Measurements from ENCODE around the gene CCDC77. TPM values are rescaled to one million over a fixed set of nuclear protein-coding genes. Genes with fewer than 3 reads are reported as not detected.

CCDC77 gene
- total RNA-seq, 5 donors from 2014 or later (not counting 1 experiment from before 2014, with no cell fraction given): 9.7 to 14.6 (median 10.3) TPM

DNA sequence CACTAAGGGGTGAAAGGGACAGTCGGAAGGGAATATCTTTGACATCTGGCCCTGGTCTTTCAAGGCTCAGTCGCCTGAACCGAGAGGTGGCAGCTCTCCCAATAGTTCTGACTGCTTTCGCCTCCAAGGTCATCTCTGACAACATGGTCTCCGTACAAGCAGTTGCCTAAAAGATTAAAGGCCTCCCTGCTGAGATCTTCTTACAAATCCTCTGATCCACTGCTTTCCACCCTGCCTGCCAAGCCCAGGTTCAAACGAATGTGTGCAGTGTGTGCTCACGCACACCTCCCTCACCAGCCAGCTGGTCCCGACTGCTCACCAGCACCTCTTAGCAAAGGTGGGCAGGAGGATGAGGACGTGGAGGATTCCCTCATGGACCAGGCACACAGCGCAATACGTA, 68.7 kb downstream of the CCDC77 start:
- no peaks in the 10 kb centered on the region for H3K4me1 ChIP-seq (ENCODE audit: control insufficient read depth in 1 of 2, extremely low read depth in 1 of 2, insufficient read depth in 2 of 2, low read length in 2 of 2)
- H3K27ac ChIP-seq (ENCODE audit: low read length): no peak overlapping the region
- H3K9me3 Mint-ChIP-seq: no peaks in the 10 kb centered on the region
- H3K36me3 ChIP-seq (ENCODE audit: control insufficient read depth in 2 of 2, extremely low read depth in 1 of 2, insufficient read depth in 1 of 2, low read length in 1 of 2): no peaks in the 10 kb centered on the region
- WGBS (ENCODE audit: insufficient coverage): 78% methylated on average over 8 of the region's 11 CpGs
- H3K4me3 Mint-ChIP-seq: no peak overlapping the region
- H3K4me1 Mint-ChIP-seq: no peaks in the 10 kb centered on the region
- POLR2A ChIA-PET: no interaction called here
- no peaks in the 10 kb centered on the region for H3K27me3 ChIP-seq (replicated peaks in 1 of 2; ENCODE audit: control insufficient read depth in 2 of 2, extremely low read depth in 1 of 2, insufficient read depth in 2 of 2, low read length in 1 of 2)
- H3K27ac Mint-ChIP-seq: no peak overlapping the region
- ATAC-seq (replicated peaks in 1 of 4): no peak
- H3K4me3 ChIP-seq (ENCODE audit: control insufficient read depth in 1 of 2, extremely low read depth in 1 of 2, low read length in 1 of 2): no peak overlapping the region
- no peak for DNase-seq
- no peaks in the 10 kb centered on the region for H3K36me3 Mint-ChIP-seq
- peaks cover 11 to 13% of the 10 kb centered on the region in 2 donors for H3K27me3 Mint-ChIP-seq
- CTCF ChIA-PET: interaction anchor here in 1 of 2 donors (0.5 kb wide), 1 partner anchor 78 kb away, joined by 3 read pairs; no protein-coding TSS in a partner anchor
- H3K9me3 ChIP-seq: no peaks in the 10 kb centered on the region

DNA sequence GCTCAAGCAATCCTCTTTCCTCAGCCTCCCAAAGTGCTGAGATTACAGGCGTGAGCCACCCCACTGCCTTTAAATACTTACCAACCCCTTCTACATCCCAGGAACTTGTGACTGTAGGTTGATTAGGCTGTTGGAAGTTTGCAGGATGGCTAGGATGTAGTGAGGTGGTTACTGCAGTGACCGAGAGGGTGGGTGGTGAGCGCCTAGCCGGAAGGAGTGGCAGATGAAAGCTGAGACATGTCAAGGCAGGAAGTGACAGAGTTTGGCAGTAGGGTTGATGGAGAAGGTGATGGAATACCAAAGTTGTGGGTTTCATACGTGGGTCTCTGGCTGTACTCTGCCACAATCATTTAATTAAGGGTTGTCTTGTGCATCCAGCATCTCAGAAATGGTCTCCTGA, 71.8 kb downstream of the CCDC77 start:
- CTCF ChIA-PET: no interaction called here
- no peaks in the 10 kb centered on the region for H3K9me3 Mint-ChIP-seq

DNA sequence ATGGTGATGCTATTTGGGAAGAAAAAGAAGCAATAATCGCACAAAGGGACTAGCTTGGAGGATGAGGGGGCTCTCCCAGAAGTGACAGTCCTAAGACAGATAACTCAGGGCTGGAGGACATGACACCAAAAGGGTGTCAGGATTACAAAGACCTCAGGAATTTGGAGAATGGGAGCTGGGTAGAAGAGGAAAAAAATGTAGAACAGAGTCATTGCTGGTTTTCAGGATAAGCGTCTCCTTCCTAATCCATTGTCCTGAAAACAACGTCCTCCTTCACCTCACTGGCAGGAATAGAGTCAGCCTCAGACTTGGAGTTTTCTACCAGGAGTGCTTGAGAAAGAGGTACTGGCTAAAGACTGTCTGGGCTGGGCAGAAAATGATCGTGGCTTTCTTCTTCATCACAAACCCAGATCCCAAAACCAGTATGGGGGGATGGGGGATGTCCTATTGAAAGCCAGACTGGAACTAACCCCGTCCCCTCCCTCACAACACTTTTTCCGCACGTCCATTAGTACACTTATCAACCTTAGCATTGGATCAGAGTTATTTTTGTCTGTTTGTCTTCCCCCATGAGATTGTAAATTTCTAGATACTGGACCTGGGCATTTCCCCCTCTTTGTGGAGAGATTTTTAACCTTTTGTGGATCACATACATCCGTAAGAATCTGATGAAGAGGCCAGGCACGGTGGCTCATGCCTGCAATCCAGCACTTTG, 72.6 kb downstream of the CCDC77 start:
- Mint-ChIP-seq H3K4me3 (no peak overlapping the region), H3K36me3 (no peaks in the 10 kb centered on the region), H3K27ac (no peak overlapping the region), H3K27me3 (peaks cover 18 to 26% of the 10 kb centered on the region in 2 donors), H3K4me1 (peaks cover 0 to 8% (median 0%) of the 10 kb centered on the region in 3 donors), H3K9me3 (no peaks in the 10 kb centered on the region)
- CTCF ChIA-PET: no interaction called here
- Histone ChIP-seq H3K27ac (ENCODE audit: low read length) (no peak overlapping the region), H3K27me3 (replicated peaks in 1 of 2; ENCODE audit: control insufficient read depth in 2 of 2, extremely low read depth in 1 of 2, insufficient read depth in 2 of 2, low read length in 1 of 2) (no peaks in the 10 kb centered on the region), H3K4me1 (ENCODE audit: control insufficient read depth in 1 of 2, extremely low read depth in 1 of 2, insufficient read depth in 2 of 2, low read length in 2 of 2) (no peaks in the 10 kb centered on the region), H3K36me3 (ENCODE audit: control insufficient read depth in 2 of 2, extremely low read depth in 1 of 2, insufficient read depth in 1 of 2, low read length in 1 of 2) (no peaks in the 10 kb centered on the region), H3K9me3 (no peaks in the 10 kb centered on the region), H3K4me3 (ENCODE audit: control insufficient read depth in 1 of 2, extremely low read depth in 1 of 2, low read length in 1 of 2) (no peak overlapping the region)
- POLR2A ChIA-PET: no interaction called here
- DNase-seq (no peak), ATAC-seq (replicated peaks in 1 of 4) (no peak)
- 85% methylated on average over 1 of the region's 9 CpGs for WGBS (ENCODE audit: insufficient coverage)

More for the DNA sequence above, 71.8 kb downstream of the CCDC77 start:
- no peak overlapping the region for H3K27ac Mint-ChIP-seq
- no peaks in the 10 kb centered on the region for H3K36me3 ChIP-seq (ENCODE audit: control insufficient read depth in 2 of 2, extremely low read depth in 1 of 2, insufficient read depth in 1 of 2, low read length in 1 of 2)
- DNase-seq (no peak), ATAC-seq (replicated peaks in 1 of 4) (no peak)
- no peaks in the 10 kb centered on the region for H3K36me3 Mint-ChIP-seq
- 60% methylated on average over 4 of the region's 5 CpGs for WGBS (ENCODE audit: insufficient coverage)
- peaks cover 0 to 8% (median 0%) of the 10 kb centered on the region in 3 donors for H3K4me1 Mint-ChIP-seq
- H3K27me3 ChIP-seq (replicated peaks in 1 of 2; ENCODE audit: control insufficient read depth in 2 of 2, extremely low read depth in 1 of 2, insufficient read depth in 2 of 2, low read length in 1 of 2): no peaks in the 10 kb centered on the region
- H3K4me3 Mint-ChIP-seq: no peak overlapping the region
- no peaks in the 10 kb centered on the region for H3K4me1 ChIP-seq (ENCODE audit: control insufficient read depth in 1 of 2, extremely low read depth in 1 of 2, insufficient read depth in 2 of 2, low read length in 2 of 2)
- no peak overlapping the region for H3K27ac ChIP-seq (ENCODE audit: low read length)
- no peaks in the 10 kb centered on the region for H3K9me3 ChIP-seq
- no peak overlapping the region for H3K4me3 ChIP-seq (ENCODE audit: control insufficient read depth in 1 of 2, extremely low read depth in 1 of 2, low read length in 1 of 2)
- POLR2A ChIA-PET: no interaction called here
- H3K27me3 Mint-ChIP-seq: peaks cover 18 to 26% of the 10 kb centered on the region in 2 donors

DNA sequence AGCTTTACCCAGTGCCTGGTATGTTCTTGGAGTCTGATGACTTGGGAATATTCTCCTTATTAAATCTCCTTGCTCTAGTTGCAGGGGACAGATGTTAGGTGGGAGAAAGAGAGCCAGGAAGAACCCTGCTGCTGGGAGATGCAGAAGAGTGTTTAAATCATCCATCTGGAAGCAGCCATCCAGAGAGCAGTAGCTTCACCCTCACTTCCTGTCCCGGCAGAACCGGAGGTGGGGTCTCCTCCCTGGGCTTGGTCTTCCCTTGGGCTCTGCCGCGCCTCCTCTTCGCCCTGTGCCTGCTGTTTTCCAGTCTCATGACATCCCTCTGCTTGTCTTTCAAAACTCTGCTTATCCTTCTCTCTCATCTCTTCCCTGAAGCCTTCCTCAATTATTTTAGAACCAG, 73.8 kb downstream of the CCDC77 start:
- Mint-ChIP-seq H3K4me1 (peaks cover 0 to 8% (median 0%) of the 10 kb centered on the region in 3 donors), H3K36me3 (no peaks in the 10 kb centered on the region), H3K9me3 (no peaks in the 10 kb centered on the region), H3K27me3 (peaks cover 25 to 32% of the 10 kb centered on the region in 2 donors), H3K27ac (no peak overlapping the region), H3K4me3 (no peak overlapping the region)
- POLR2A ChIA-PET: no interaction called here
- DNase-seq (no peak), ATAC-seq (replicated peaks in 1 of 4) (no peak)
- no peak overlapping the region for H3K27ac ChIP-seq (ENCODE audit: low read length)
- 46% methylated on average over 5 of the region's 5 CpGs for WGBS (ENCODE audit: insufficient coverage)
- H3K4me1 ChIP-seq (ENCODE audit: control insufficient read depth in 1 of 2, extremely low read depth in 1 of 2, insufficient read depth in 2 of 2, low read length in 2 of 2): no peaks in the 10 kb centered on the region
- CTCF ChIA-PET: interaction anchor here in 1 of 2 donors (0.8 kb wide), 1 partner anchor 716 kb away, joined by 3 read pairs; no protein-coding TSS in a partner anchor
- H3K9me3 ChIP-seq: no peaks in the 10 kb centered on the region
- H3K36me3 ChIP-seq (ENCODE audit: control insufficient read depth in 2 of 2, extremely low read depth in 1 of 2, insufficient read depth in 1 of 2, low read length in 1 of 2): no peaks in the 10 kb centered on the region
- peaks cover 0 to 1% of the 10 kb centered on the region in 2 experiments for H3K27me3 ChIP-seq (replicated peaks in 1 of 2; ENCODE audit: control insufficient read depth in 2 of 2, extremely low read depth in 1 of 2, insufficient read depth in 2 of 2, low read length in 1 of 2)
- H3K4me3 ChIP-seq (ENCODE audit: control insufficient read depth in 1 of 2, extremely low read depth in 1 of 2, low read length in 1 of 2): no peak overlapping the region

DNA sequence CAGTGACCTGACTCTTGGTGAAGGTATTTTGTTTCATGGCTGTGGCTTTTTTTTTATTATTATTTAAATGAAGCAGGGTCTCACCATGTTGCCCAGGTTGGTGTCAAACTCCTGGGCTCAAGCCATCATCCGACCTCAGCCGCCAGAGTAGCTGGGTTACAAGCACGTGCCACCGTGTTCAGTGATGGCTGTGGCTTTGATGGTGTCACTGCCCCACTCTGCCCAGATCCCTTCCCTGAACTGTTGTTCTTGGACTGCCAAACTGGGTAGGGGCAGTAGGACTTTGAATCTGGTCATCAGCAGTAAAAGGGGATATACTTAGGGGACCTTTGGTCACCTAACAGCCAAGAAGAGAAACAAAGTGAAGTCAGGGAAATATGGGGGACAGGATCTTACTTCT, 77.7 kb downstream of the CCDC77 start:
- DNase-seq: no peak
- no peak overlapping the region for H3K27ac Mint-ChIP-seq
- H3K36me3 Mint-ChIP-seq: no peaks in the 10 kb centered on the region
- H3K27me3 Mint-ChIP-seq: peaks cover 28 to 38% of the 10 kb centered on the region in 2 donors
- H3K9me3 Mint-ChIP-seq: no peaks in the 10 kb centered on the region
- Histone ChIP-seq H3K27ac (ENCODE audit: low read length) (no peak overlapping the region), H3K4me3 (ENCODE audit: control insufficient read depth in 1 of 2, extremely low read depth in 1 of 2, low read length in 1 of 2) (no peak overlapping the region), H3K36me3 (ENCODE audit: control insufficient read depth in 2 of 2, extremely low read depth in 1 of 2, insufficient read depth in 1 of 2, low read length in 1 of 2) (no peaks in the 10 kb centered on the region), H3K4me1 (ENCODE audit: control insufficient read depth in 1 of 2, extremely low read depth in 1 of 2, insufficient read depth in 2 of 2, low read length in 2 of 2) (no peaks in the 10 kb centered on the region), H3K9me3 (no peaks in the 10 kb centered on the region), H3K27me3 (replicated peaks in 1 of 2; ENCODE audit: control insufficient read depth in 2 of 2, extremely low read depth in 1 of 2, insufficient read depth in 2 of 2, low read length in 1 of 2) (peaks cover 0 to 27% of the 10 kb centered on the region in 2 experiments)
- ChIA-PET POLR2A (no interaction called here), CTCF (no interaction called here)
- 91% methylated on average over 4 of the region's 4 CpGs for WGBS (ENCODE audit: insufficient coverage)
- no peak overlapping the region for H3K4me3 Mint-ChIP-seq
- ATAC-seq (replicated peaks in 1 of 4): no peak
- H3K4me1 Mint-ChIP-seq: peaks cover 0 to 8% (median 2%) of the 10 kb centered on the region in 3 donors

DNA sequence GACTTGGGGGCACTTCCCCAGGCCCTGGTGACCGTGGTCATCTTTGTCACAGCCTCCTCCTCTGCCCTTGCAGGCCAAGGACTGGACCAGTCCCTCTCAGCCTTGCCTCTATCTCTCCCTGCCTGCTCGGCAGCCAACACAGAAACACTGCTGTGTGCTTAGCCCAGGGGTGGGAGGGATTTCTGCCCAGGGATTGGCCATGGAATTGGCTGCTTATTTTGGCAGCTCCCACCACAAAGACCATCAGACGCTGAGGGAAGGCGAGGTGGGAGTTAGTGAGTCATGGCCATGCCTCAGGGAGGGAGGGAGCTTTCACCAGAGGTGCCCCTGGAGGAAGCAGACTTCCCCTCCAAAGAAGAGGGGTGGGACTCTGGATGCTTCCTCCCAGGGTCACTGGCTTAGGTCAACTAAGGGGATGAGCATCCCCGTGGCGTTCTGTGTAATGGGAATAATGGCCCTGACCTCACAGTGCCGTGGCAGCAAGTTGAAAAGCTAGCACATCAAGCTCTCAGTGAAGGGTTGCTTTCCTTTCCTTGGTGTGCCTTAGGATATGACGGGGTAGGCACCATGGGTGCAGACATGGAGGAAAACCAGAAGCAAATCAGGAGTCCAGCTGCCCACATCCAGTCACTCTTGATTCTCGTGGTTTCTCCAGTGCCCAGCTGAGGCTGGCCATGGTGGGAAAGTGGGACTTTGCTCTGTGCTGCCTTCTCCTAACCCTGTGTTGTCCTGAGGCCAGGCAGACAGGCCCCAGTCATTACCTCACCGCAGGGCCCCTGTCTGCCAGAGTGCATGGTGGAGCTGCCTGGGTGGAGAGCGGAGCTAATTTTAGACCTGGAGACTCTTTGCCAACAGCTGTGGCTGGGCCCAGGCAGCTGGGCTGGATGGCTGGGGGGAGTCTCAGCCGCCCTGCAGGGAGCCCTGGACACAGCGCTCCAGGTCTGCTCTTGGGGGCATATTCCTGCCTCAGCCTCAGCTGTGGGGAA, 79.7 kb downstream of the CCDC77 start:
- H3K27ac Mint-ChIP-seq: no peak overlapping the region
- H3K9me3 Mint-ChIP-seq: no peaks in the 10 kb centered on the region
- H3K4me1 Mint-ChIP-seq: peaks cover 0 to 2% (median 0%) of the 10 kb centered on the region in 3 donors
- Histone ChIP-seq H3K27ac (ENCODE audit: low read length) (no peak overlapping the region), H3K36me3 (ENCODE audit: control insufficient read depth in 2 of 2, extremely low read depth in 1 of 2, insufficient read depth in 1 of 2, low read length in 1 of 2) (no peaks in the 10 kb centered on the region), H3K4me1 (ENCODE audit: control insufficient read depth in 1 of 2, extremely low read depth in 1 of 2, insufficient read depth in 2 of 2, low read length in 2 of 2) (no peaks in the 10 kb centered on the region), H3K4me3 (ENCODE audit: control insufficient read depth in 1 of 2, extremely low read depth in 1 of 2, low read length in 1 of 2) (no peak overlapping the region), H3K27me3 (replicated peaks in 1 of 2; ENCODE audit: control insufficient read depth in 2 of 2, extremely low read depth in 1 of 2, insufficient read depth in 2 of 2, low read length in 1 of 2) (peaks cover 0 to 32% of the 10 kb centered on the region in 2 experiments), H3K9me3 (no peaks in the 10 kb centered on the region)
- peaks cover 4% of the 10 kb centered on the region for H3K36me3 Mint-ChIP-seq
- no peak for ATAC-seq (replicated peaks in 1 of 4)
- ChIA-PET CTCF (no interaction called here), POLR2A (no interaction called here)
- DNase-seq: no peak
- H3K27me3 Mint-ChIP-seq: peaks cover 29 to 35% of the 10 kb centered on the region in 2 donors
- H3K4me3 Mint-ChIP-seq: no peak overlapping the region
- WGBS (ENCODE audit: insufficient coverage): 80% methylated on average over 7 of the region's 13 CpGs
